NCI-H460 (cell line): ENCODE data around the gene RTN4R. TPM values are rescaled to one million over a fixed set of nuclear protein-coding genes. Genes with fewer than 3 reads are reported as not detected.

Experiments used
- small RNA-seq, 2 experiments: library from RNA; depleted of rRNA; stranded (forward); fragments of <200 nt; gene quantifications; one replicate each; pipeline ENCODE3, GENCODE V24; 2014
- total RNA-seq: library from RNA; depleted of rRNA; stranded (reverse); fragments of >200 nt; shearing (Covaris generic); gene quantifications from 2 replicates; pipeline ENCODE4 v1.2.3, GENCODE V29; 2014; rRNA removed

Gene RTN4R
- total RNA-seq, 1 experiment from 2014 or later: 1.9 TPM

Small RNA genes lying within 50 kb of the gene (small RNA-seq; reads per million reads assigned to genes)
- 0 to 0.29 reads per million in 2 experiments for gene MIR1286

Other genes starting within 250 kb of the RTN4R start
- gene TANGO2, start 247.2 kb downstream of the RTN4R start, total RNA-seq: 13.0 and 15.2 TPM in 2 replicates
- 12.7 and 15.2 TPM in 2 replicates for gene DGCR8, start 188.1 kb downstream of the RTN4R start, total RNA-seq
- 186 and 247 TPM in 2 replicates for gene RANBP1, start 152.2 kb downstream of the RTN4R start, total RNA-seq
- 23.8 and 29.1 TPM in 2 replicates for gene TRMT2A, start 151.1 kb downstream of the RTN4R start, total RNA-seq
- gene ZDHHC8, start 136.5 kb downstream of the RTN4R start, total RNA-seq: 6.5 and 8.1 TPM in 2 replicates
- gene CCDC188, start 117.3 kb downstream of the RTN4R start, total RNA-seq: not detected in 2 replicates
- gene DGCR6L, start 51.7 kb upstream of the RTN4R start, total RNA-seq: 17.3 TPM in 2 replicates
- gene ZNF74, start 125.8 kb upstream of the RTN4R start, total RNA-seq: 10.7 and 11.9 TPM in 2 replicates
- gene SCARF2, start 169.5 kb upstream of the RTN4R start, total RNA-seq: 1.7 TPM in 2 replicates
- 4.4 and 8.7 TPM in 2 replicates for gene KLHL22, start 227.5 kb upstream of the RTN4R start, total RNA-seq
- 10.7 and 13.5 TPM in 2 replicates for gene MED15, start 239.3 kb upstream of the RTN4R start, total RNA-seq